Suppressor macrophage treated with lipopolysaccharide for 4 hours (primary cell): ENCODE results near the gene CDH13.

Experiments
- DNase-seq: peaks from one replicate; pipeline ENCODE4 v3.0.0-alpha.2; 2020

Gene CDH13

DNA sequence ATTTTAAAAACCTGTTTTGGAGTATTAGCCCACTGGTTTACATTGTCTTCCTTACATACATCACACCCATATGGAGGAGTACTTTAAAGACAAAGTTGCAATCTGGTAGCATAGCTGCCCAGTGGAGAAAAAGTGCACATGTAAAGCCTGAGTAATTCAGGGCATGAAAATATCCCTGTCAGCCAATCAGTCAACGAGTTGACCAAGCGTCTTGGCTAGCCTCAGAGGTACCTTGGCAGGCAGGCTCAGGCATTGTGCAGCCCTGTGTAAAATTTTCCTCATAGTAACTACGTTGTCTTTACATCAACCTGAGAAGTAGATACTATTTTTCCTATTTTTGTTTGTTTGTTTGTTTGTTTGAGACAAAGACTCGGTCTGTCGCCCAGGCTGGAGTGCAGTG, 339.0 kb downstream of the CDH13 start:
- no peak for DNase-seq

GRCh38 chr16:82967424-82967823, 340.7 kb downstream of the CDH13 start:
- DNase-seq: no peak

GRCh38 chr16:82971126-82971525, 344.4 kb downstream of the CDH13 start:
- DNase-seq: no peak

- no peak for DNase-seq
Observed at GRCh38 chr16:82972331-82972919, 345.7 kb downstream of the CDH13 start.

- DNase-seq: no peak
Observed at GRCh38 chr16:82979406-82980111, 352.8 kb downstream of the CDH13 start.

DNA sequence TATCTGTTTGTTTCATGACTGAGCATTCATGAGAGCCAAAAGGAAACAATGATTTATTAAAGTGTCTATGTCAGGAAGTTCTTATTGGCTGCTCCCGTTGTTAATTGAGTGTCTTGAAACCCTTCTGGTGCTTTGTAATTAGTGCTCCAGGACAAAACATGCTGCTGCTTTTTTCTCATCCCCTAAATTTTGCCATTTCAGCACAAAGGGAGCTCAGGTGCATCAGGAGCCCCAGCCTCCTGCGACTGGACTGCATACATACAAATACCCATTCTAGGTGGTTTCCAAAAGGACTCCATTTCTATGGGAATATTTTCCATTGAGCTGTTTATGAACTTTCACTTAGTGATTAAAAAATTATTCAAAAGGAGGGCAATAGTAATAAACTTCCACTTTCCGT, 354.0 kb downstream of the CDH13 start:
- DNase-seq: no peak

DNA sequence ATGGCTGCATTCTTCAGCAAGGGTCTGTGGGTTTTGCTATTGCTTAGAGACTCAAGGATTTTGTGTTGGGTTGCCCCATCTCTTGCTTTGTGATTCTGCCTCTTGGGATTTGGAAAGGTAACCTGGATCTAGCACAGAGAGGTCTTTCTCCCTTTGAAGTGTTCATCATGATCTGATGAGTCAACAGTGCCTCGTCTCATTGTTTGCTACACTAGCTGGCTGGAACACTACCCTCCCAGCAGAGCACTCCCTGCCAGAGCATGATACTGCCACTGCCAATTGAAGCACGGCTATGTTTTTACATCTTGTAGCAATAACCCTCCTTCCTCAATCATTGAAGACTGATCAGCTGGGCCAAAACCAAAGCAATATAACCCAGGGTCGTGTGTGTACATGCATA, 361.0 kb downstream of the CDH13 start:
- DNase-seq: no peak

GRCh38 chr16:82990155-82990554, 363.4 kb downstream of the CDH13 start:
- DNase-seq: no peak

DNA sequence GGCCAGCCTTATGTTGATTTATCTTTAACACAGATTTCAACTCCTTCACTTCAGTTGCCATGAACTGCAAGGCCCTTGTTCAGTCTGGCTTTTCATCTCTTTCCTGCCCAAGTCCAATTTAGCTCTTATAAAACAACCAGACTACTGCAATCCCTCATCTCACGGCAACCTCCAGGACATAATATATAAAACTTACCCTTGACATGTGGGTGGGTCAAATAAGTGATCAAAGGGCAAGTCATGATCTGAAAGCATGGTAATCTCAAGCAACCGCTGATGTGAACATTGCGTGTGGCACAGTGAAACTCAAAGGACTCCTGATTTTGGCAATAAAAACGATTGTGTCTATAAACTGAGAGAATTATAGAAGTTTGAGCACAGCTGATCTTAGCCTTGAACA, 364.6 kb downstream of the CDH13 start:
- no peak for DNase-seq

GRCh38 chr16:82991966-82992675, 365.4 kb downstream of the CDH13 start:
- DNase-seq: peak; percentile 1

DNA sequence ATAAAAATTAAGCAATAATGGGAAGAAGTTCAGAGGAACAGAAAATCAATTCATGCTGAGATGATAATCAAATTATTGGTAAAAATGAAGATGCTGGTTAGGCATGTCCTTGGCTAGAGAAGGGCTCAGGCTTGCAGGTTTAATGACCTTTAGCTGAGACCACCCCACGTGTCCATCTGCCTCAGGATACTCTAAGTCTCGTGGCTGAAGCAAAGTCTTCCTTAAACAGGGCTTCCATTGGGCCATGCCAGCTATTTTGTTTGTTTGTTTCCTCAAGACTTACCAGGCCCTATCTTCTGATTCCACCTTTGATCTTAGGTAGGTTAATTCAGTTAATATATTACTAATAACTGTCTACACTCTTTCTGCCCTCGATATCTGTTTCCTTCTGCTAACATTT, 366.0 kb downstream of the CDH13 start:
- no peak for DNase-seq

GRCh38 chr16:82993415-82993814, 366.6 kb downstream of the CDH13 start:
- no peak for DNase-seq

- no peak for DNase-seq
Observed at GRCh38 chr16:82993926-82994325, 367.2 kb downstream of the CDH13 start.

DNA sequence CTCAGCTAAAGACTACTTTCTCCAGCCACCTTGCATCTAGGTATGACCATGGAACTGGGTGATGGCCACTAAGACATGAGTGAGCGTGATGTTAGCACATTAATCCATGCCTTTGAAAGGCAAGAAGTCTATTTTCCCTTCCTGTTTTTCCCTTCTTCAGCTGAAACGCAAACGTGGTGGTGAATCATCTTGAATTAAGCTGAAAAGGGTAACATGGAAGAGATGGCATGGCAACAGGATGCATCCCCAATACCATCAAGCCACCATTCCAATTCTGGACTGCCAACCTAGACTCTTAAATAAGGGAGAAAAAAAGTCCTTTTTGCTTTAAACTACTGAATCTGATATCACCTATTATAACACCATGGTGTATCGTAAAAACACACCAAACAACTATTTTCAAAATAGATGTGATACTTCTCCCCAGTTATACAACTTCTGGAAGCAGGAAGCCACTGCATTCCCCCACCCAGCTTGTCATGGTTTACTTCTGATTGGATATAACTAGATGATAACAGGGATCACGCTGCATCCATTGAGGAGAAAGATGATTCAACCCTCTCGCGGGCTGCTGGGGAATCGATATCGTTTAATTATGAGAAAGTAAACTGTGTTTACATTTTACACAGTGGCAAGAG, 368.6 kb downstream of the CDH13 start:
- no peak for DNase-seq

DNA sequence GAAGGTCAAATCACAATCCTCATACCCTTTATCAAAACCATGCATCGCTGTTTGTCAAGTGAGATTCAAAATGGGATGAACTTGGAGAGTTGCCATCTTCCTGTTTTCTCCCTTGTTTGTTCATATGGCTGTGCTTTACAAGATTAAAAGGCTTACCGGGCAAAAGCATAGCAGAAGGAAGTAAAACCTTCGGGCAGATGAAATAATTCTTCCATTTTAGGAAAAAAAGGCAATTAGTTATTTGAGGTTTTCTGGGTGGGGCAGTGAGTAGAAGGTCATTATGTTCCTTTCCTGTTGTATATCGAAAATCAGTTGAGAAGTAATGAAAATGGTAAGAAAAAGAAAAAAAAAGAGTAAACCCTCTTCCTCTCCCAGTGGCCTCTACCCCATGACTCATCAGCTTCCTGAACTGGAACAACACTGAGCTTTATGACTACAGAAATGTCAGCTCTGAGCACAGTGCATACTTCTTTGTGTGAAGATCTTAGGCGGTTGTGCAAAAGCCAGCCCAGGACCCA, 369.2 kb downstream of the CDH13 start:
- peak; percentile 16 for DNase-seq

GRCh38 chr16:82996814-82997213, 370.0 kb downstream of the CDH13 start:
- DNase-seq: no peak

DNA sequence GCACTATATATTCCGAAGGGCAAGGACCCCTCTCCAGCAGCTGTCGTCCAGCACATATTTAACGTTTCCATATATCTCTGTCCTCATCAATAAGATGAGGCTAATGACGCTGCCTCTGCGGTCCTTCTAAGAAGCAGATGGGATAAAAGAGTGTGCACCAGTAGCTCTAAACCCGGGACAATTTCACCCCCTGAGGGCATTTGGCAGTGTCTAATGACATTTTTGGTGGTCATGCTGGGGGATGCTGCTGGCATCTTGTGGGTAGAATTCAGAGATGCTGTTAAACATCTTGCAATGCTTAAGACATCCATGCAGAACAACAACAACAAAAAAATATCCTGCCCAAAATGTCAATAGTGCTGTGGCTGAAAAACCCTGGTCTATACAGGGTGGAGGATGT, 372.9 kb downstream of the CDH13 start:
- DNase-seq: no peak

DNA sequence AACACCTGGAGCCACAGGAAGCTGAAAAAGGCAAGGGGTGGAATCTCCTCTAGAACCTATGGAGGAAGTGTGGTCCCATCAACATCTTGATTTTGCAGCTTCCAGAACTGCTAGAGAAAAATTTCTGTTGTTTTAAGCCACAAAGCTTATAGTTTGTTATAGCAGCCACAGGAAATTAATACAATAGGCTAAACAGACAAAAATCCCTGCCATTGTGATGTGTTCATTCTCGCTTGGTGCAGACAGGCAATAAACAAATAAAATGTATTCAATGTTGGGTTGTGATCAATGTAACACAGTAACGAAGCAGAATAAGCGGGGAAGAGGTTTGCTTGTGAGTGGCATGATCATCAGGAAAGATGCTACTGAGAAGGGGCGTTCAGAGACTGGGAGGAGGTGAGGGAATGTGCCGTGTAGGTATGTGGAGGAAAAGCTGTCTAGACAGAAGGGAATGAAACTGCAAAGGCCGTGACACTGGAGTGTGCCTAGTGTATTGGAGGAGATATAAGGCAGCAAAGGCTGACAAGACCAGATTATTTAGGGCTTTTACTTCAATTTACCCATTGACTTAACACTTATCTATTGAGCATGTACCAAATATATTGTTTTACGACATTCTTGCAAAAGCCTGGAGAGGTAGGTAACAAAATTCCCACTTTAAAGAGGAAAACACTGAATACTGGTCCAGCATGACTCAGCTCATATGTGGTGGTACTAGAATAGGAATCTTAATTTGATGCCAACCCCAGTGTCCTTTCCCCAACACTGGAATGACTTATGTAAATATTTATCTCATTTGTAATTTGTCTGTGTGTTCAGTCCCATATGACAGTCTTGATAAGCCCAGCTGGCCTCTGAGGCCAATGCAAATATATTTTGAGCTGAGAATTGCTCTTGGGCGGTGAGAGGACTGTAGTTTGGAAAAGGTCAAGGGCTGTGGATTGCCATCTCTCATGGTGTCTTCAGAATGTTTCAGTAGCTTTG, 375.9 kb downstream of the CDH13 start:
- DNase-seq: no peak

DNA sequence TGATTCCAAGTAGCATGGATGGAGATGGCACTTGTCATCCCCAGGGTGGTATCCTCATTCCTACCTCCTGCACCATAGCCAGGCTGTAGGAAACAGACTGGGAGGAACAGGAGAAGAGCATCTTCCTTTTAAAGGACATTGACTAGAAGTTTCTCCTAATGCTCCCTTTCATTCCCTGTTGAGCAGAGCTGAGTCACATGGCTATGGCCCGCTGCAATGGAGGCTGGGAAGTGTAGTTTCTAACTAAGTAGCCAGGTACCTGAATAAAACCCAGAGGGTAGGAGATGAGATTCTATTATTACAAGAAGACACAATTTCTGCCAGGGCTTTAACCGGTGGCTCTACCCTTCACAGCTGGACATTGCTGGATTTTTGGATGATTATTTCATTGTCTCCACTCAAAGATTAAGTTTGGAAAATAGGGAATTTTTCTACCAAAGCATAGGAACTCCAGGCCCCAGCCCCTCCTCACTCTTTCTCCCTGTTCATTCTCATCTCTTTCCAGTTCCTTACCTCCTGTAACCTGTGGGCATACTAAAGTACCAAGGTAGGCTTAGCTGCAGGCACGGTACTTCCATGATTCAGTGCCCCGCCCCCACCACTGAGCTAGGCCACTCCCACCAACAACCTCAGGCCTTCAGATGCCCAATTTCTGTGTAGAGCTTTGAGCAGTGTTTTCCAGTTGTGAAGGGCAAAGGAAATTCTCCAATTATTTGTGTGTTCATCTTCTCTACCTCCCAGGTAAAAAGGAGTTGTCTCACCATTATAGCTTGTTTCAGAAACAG, 378.3 kb downstream of the CDH13 start:
- no peak for DNase-seq

- DNase-seq: no peak
Observed at GRCh38 chr16:83005653-83006160, 378.9 kb downstream of the CDH13 start.
